GM19468 (cell line): Measurements from ENCODE around the gene OOSP3.

ENCODE experiments used
- ATAC-seq: cut with Tn5 transposase; IDR thresholded peaks from one replicate; pipeline ENCODE4 v1.9.1; 2021; ENCODE audit warnings: mild to moderate bottlenecking, moderate library complexity, moderate number of reproducible peaks; ENCODE audit not compliant: unreplicated experiment; ENCODE audit errors: extremely low read depth

OOSP3 gene

DNA sequence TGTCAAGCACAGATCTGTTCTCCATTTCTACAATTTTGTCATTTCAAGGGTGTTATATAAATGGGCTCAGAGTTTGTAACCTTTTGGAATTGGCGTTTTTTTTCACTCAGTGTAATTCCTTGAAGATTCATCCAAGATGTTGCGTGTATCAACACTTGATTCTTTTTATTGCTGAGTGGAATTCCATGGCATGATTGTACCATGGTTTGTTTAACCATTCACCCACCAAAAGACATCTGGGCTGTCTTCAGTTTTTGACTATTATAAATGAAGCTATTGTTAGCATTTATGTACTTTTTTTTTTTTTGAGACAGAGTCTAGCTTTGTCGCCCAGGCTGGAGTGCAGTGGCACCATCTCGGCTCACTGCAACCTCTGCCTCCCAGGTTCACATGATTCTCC, 62.5 kb downstream of the OOSP3 start:
- ATAC-seq: no peak

DNA sequence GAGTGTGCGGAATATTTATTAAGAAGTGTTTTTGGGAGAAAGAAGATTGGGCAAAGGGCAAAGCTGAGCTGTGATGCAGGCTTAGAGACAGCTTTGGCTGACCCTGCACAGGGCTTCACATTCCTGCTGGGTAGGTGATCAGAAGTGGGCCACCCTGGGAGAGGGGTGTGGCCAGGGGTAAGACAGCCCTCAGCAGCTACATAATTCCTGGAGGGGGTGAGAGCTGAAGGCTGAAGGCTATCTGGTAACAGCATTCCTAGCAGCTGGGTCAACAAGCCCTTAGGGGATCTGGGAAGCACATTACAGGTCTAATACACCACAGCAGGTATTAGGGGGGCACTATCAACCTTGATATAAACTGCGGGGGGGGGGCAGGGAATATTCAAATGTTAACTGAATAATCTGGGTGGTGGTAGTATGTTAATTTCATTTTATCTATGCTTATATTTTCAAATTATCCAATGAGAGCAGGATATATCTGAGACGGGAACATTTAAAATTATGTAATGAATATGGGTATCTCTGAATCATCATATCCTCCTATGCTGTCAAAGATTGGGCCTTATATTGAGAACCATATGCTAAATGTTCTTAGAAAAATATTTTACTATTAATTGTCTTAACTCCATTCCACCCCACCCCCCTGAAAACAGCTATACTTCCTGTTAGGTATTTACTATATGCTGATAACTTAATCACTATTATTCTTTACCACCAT, 65.6 kb downstream of the OOSP3 start:
- ATAC-seq: no peak

DNA sequence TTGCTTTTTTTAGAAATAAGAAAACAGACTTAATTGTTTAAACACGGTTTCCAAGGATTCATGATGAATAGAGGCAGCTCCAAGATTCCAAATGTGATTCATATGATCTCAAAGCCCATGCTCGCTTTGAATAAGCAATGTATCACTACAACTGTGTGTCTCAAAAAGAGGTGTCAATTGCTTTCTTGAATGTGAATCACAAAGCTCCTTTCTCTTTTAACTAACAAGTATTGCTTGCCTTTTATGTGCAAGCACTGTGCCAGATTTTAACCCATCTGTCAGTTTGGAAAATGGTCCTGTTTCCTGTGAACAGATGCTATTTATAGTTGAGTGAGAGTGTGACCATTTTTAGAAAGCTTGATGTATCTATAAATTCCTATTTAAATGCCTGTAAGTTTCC, 66.1 kb downstream of the OOSP3 start:
- ATAC-seq: no peak
